Measurements from ENCODE around the gene EEF1A2. TPM values are rescaled to one million over a fixed set of nuclear protein-coding genes. Genes with fewer than 3 reads are reported as not detected.

The EEF1A2 gene
- total and polyA plus RNA-seq, 2 donors (not counting 3 experiments of a cell fraction or from before 2014, with no cell fraction given) = 2.7 to 3.4 TPM

DNA sequence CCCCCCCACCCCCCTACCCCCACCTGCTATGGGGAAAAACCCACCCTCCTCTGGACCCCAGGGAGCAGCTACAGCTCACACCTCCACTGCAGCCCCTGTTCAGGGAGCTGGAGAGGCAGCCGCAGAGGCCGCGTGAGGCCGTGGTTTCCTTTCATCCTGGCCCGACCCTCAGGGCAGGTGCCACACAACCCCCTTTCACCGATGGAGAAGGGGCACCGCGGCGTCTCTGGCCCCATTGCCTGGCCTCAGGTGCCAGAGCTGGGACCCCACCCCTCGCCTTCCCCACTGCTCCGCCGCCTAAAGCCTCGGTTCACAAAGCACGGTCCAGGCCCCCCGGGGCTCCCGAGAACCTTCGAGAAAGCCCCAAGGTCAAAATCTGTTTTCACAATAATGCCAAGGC lies 14.6 kb downstream of the EEF1A2 start:
- Histone ChIP-seq H3K27ac (ENCODE audit: insufficient read depth, low read depth, low read length) (no peak overlapping the region), H3K9me3 (replicated peaks; ENCODE audit: control insufficient read depth, insufficient read depth, low read length) (no peaks in the 10 kb centered on the region), H2AFZ (ENCODE audit: low read depth, low read length) (no peak overlapping the region), H3K79me2 (ENCODE audit: control insufficient read depth, insufficient read depth, low read length) (no peaks in the 10 kb centered on the region), H3K9me1 (replicated peaks; ENCODE audit: control insufficient read depth, extremely low read depth, insufficient read depth, low read length) (no peaks in the 10 kb centered on the region), H3K36me3 (ENCODE audit: control insufficient read depth in 2 of 2, extremely low read depth in 1 of 2, insufficient read depth in 2 of 2, low read length in 2 of 2) (no peaks in the 10 kb centered on the region), H3K4me1 (ENCODE audit: control insufficient read depth, extremely low read depth, insufficient read depth, low read length) (no peaks in the 10 kb centered on the region), H4K20me1 (replicated peaks; ENCODE audit: control insufficient read depth, extremely low read depth, insufficient read depth, low read length) (no peaks in the 10 kb centered on the region), H3K9ac (replicated peaks; ENCODE audit: extremely low read depth, insufficient read depth, low read length) (no peak overlapping the region), H3K4me2 (ENCODE audit: insufficient read depth, low read length) (no peak overlapping the region), H3K4me3 (replicated peaks in 1 of 3; ENCODE audit: insufficient read depth in 1 of 3, low read depth in 1 of 3, low read length in 3 of 3) (no peak overlapping the region), H3K27me3 (ENCODE audit: control insufficient read depth in 2 of 2, insufficient read depth in 2 of 2, low read length in 2 of 2) (no peaks in the 10 kb centered on the region)
- intact Hi-C loops (cut with micrococcal nuclease) = no loop called here
- no peak for DNase-seq (ENCODE audit: low read depth, low spot score)
- no TSS peak for BruUV-seq (replicated peaks)
- POLR2A ChIA-PET = no interaction called here
- TF ChIP-seq, protein P1, sequence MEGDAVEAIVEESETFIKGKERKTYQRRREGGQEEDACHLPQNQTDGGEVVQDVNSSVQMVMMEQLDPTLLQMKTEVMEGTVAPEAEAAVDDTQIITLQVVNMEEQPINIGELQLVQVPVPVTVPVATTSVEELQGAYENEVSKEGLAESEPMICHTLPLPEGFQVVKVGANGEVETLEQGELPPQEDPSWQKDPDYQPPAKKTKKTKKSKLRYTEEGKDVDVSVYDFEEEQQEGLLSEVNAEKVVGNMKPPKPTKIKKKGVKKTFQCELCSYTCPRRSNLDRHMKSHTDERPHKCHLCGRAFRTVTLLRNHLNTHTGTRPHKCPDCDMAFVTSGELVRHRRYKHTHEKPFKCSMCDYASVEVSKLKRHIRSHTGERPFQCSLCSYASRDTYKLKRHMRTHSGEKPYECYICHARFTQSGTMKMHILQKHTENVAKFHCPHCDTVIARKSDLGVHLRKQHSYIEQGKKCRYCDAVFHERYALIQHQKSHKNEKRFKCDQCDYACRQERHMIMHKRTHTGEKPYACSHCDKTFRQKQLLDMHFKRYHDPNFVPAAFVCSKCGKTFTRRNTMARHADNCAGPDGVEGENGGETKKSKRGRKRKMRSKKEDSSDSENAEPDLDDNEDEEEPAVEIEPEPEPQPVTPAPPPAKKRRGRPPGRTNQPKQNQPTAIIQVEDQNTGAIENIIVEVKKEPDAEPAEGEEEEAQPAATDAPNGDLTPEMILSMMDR (IDR thresholded peaks at IDR 0.05; ENCODE audit: extremely low read depth in 1 of 2, insufficient read depth in 1 of 2, low read depth in 1 of 2, low read length in 2 of 2) = no peak
- TF ChIP-seq JUN (IDR thresholded peaks at IDR 0.05; ENCODE audit: borderline replicate concordance, insufficient read depth, insufficient read length, low read depth) (no peak), FOS (IDR thresholded peaks at IDR 0.05; ENCODE audit: borderline replicate concordance, insufficient read depth, low read length) (no peak), GATA2 (IDR thresholded peaks at IDR 0.05; ENCODE audit: insufficient read depth, insufficient read length, low read depth, low read length) (no peak), POLR2A (IDR thresholded peaks at IDR 0.05; ENCODE audit: low read depth, low read length) (no peak), MYC (IDR thresholded peaks at IDR 0.05; ENCODE audit: low read depth, low read length) (no peak), POLR2AphosphoS5 (IDR thresholded peaks at IDR 0.05; ENCODE audit: insufficient read depth, low read depth, low read length) (no peak), EZH2 (IDR thresholded peaks at IDR 0.05; ENCODE audit: borderline replicate concordance, low read depth, low read length, severe bottlenecking) (no peak)
- TF ChIP-seq, protein P2, sequence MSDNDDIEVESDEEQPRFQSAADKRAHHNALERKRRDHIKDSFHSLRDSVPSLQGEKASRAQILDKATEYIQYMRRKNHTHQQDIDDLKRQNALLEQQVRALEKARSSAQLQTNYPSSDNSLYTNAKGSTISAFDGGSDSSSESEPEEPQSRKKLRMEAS (IDR thresholded peaks at IDR 0.05; ENCODE audit: insufficient read depth, insufficient read length) = no peak
- dilution Hi-C loops (cut with MboI; ENCODE audit: extremely low pct_ligation_motif_present, low sequenced_read_pairs) = no loop called here
- FAIRE-seq = no peak
- CTCF ChIA-PET = interaction anchor here (1.3 to 2.1 kb wide), 2 partner anchors 12 to 14 kb away, joined by 3 to 14 read pairs; no protein-coding TSS in a partner anchor

Data from endothelial cell of umbilical vein (primary cell).